22Rv1 (cell line): ENCODE data around the gene TMEM164.

Source experiments
- H3K27ac ChIP-seq: fragments of 450-650 bp; 2 replicates; pipeline ENCODE4 v1.5.1; 2017
- ZFX ChIP-seq: fragments of 450-650 bp; IDR thresholded peaks from 2 replicates; pipeline ENCODE4 v1.6.1; 2017; ENCODE audit warnings: antibody characterized with exemption, borderline replicate concordance
- TF ChIP-seq, protein P1 (sequence below): fragments of 450-650 bp; IDR thresholded peaks from 2 replicates; pipeline ENCODE4 v1.5.1; 2017; ENCODE audit warnings: mild to moderate bottlenecking

The TMEM164 gene

DNA sequence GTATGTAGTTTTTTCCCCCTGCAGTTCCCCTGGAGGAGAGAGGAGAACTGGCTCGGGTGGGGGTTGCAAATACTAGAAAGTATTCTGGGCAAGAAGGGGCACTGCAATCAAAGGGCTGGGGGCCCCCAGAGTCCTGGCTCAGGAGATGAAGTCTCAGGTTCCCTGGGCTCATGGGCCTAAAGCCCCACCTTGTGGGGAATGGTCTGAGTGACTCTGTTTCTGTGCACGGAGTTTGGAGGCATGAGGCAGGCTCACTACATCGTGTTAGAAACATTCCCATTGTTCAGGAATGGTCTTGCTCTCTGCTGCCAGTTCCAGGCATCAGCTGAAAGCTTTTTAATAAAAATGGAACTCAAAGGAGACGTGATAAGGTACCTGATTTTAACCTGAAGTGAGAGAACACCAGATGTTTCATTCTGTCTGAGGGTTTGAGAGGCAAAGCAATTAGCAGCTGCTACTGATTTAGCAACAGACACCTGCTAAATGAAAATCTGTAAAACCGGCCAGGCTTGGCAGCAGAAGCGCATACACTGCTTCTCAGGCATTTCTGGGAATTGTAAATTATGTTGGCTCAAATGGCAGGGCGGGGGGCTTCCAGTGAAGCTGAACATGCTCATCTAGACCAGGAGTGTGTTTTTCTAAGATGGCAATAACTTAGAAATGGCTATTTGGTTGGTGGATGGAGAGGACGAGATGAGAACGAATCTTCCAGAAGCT is 122.7 kb downstream of the TMEM164 start:
- TF ChIP-seq, protein P1, sequence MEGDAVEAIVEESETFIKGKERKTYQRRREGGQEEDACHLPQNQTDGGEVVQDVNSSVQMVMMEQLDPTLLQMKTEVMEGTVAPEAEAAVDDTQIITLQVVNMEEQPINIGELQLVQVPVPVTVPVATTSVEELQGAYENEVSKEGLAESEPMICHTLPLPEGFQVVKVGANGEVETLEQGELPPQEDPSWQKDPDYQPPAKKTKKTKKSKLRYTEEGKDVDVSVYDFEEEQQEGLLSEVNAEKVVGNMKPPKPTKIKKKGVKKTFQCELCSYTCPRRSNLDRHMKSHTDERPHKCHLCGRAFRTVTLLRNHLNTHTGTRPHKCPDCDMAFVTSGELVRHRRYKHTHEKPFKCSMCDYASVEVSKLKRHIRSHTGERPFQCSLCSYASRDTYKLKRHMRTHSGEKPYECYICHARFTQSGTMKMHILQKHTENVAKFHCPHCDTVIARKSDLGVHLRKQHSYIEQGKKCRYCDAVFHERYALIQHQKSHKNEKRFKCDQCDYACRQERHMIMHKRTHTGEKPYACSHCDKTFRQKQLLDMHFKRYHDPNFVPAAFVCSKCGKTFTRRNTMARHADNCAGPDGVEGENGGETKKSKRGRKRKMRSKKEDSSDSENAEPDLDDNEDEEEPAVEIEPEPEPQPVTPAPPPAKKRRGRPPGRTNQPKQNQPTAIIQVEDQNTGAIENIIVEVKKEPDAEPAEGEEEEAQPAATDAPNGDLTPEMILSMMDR, result no peak
- no peak for TF ChIP-seq ZFX
- H3K27ac ChIP-seq, result no peak overlapping the region

DNA sequence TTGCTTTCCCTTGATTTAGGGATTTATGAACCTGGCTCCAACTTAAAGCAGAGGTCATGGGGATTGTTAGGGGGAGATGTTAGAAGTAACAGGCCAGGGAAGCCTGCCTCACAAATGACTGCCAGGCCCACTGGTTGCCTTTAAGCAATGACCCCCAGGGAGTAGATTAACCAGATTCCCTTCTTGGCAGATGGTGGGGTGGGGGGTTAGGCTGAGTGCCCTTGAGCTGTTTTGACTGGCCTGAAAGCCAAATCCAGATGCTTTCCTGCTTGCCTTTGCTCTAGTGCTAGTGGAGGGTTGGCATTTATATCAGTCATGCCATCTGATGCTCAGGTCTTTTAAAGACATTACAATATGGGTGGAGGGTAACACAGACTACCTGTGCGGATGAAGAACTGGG is 128.1 kb downstream of the TMEM164 start:
- TF ChIP-seq ZFX, result no peak
- TF ChIP-seq, protein P1, result no peak
- no peak overlapping the region for H3K27ac ChIP-seq

DNA sequence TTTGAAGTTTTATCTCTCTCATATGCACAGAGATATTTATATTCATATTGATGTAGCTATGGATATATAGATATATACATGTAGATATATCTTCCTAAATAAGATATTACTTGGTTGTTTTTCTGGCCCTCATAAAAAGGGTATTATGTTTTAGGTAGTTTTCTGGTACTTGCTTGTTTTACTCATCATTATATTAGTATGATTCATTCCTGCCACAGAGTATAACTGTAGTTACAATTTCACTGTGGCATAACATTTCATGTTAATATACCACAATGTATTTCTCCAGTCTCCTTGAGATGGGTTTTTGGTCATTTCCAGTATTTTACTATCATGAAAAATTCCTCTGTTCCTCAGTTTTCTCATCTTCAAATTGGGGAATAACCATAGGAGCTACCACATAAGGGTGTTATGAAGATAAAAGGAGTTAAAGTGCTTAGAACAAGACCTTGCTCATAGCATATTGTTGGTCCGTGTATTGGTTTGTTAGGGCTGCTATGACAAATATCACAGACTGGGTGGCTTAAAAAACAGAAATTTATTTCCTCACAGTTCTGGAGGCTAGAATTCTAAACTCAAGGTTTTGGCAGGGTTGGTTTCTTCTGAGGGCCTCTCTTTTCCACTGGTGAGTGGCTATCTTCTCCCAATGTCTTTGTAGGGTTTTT is 129.7 kb downstream of the TMEM164 start:
- no peak overlapping the region for H3K27ac ChIP-seq
- TF ChIP-seq, protein P1, result no peak
- TF ChIP-seq ZFX, result no peak

DNA sequence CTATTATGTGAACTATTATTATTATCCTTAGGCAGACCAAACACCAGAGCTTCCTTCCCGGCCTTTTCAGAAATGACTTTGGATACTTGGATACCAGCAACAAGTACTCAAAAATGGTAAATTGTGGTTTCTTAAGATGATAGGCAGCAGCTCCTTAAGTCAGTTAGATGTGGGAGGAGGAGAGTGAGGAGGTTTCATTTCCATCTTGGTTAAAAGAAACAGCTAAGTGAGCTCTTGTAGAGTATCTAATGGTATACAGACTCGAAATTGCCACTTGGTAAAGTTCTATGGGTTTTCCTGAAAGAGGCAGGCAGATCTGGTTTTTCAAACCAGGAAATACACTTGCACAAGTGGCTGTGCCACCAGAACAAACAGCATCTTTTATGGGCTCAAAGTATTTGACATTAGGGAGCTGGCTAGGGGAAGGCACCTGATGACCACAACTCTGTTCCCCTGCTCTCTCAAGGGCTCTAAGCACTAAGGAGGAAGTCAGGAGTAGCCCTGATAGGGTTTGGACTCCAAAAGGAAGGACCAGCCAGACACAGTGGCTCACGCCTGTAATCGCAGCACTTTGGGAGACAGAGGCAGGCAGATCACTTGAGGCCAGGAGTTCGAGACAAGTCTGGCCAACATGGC is 130.9 kb downstream of the TMEM164 start:
- no peak for TF ChIP-seq ZFX
- TF ChIP-seq, protein P1, result no peak

DNA sequence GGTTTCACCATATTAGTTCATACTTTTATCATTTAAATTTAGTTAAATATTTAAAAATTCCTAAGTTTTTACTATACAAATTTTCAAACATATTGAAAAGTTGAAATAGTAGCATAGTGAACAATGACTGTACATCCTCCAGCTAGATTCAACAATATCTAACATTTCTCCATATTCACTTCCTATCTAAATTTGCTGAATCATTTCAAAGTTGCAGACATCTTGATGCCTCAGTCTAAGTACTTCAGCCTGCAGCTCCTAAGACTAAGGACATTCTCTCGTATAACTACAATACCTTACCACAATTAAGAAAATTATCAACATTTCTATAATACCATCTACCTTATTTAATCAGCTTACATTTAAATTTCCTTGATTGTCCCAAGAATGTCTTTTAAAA is 132.7 kb downstream of the TMEM164 start:
- TF ChIP-seq, protein P1, result no peak
- TF ChIP-seq ZFX, result no peak

More for the DNA sequence above, 130.9 kb downstream of the TMEM164 start:
- no peak overlapping the region for H3K27ac ChIP-seq

DNA sequence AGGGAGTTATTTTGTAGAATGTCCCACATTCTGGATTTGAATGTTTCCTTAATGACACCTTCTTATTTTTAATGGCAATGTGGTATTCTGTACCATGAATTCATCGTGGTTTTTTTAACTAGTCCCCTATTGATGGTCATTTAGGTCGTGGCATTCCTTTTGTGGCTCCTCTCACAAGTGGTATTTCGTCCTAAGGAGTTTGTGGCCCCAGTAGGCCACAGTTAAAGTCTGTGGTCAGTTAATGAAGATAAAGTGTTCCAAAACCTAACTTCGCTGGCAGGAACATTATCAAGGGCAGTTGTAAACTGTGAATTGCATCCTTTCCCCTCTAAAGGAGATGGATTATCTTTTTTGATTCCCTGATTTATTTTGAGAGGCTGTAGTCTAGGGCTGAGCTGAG is 133.2 kb downstream of the TMEM164 start:
- H3K27ac ChIP-seq, result no peak overlapping the region
- no peak for TF ChIP-seq ZFX
- TF ChIP-seq, protein P1, result no peak

More for the DNA sequence above, 132.7 kb downstream of the TMEM164 start:
- no peak overlapping the region for H3K27ac ChIP-seq

DNA sequence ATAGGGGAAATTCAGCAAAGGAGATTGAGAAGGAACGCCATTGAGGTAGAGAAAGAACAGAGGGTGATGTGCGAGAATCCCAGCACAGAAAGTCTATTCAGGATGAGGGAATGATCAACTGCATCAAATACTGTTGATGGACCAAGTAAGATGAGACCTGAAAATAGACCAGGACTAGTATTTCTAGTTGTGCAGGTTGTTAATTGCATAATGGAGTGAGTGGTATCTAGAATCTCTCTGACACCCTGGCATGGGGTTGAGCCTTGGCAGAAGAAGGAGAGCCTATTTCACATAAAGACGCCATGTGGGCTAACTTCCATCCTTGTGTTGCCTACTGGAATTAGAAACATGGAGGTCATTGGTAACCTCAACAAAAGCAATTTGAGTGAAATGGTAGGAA is 135.6 kb downstream of the TMEM164 start:
- TF ChIP-seq, protein P1, result no peak
- TF ChIP-seq ZFX, result no peak
- H3K27ac ChIP-seq, result no peak overlapping the region
